ENCODE results near the gene EVA1B.

EVA1B gene, protein sequence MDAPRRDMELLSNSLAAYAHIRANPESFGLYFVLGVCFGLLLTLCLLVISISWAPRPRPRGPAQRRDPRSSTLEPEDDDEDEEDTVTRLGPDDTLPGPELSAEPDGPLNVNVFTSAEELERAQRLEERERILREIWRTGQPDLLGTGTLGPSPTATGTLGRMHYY

DNA sequence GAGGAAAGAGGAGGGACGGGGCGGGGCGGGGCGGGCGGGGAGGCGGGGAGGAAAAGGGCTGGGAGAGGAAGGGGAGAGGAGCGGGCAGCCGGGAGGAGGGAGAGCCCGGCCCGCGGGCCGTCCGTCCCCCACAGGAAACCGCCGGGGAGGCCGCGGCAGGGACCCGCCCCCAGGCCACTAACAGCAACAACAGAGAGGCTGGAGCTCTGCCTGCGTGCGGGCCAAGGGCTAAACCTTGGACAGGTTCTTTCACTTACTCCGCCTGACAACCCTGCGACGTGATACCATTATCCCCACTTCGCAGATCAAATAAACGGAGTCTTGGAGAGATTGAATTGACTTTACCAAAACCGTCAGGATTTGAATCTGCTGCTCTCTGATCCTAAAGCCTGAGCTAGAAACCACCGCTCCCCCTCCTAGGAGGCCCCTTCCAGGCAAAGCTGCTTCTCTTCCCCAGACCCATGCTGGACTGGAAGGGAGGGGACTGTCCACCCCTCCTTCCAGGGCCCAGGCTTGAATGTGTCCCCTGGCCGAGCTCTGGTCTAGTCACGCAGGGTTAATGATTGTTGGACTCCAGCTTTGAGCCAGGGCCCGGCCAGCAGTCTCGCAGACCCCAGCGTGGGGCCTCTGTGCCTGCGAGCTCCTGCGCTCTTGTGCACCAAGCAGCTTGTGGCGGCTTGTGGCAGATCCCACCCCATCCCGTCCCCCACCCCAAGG lies at the start of gene EVA1B:
EVA1B (minus strand) TSS at position 10 of the 717 bp plus-strand sequence. CDS start 608 bp downstream, outside the sequence.
- DNase-seq: peak; percentile 32

GRCh38 chr1:36372617-36373016 lies 49.2 kb upstream of the EVA1B start:
- DNase-seq: no peak

DNA sequence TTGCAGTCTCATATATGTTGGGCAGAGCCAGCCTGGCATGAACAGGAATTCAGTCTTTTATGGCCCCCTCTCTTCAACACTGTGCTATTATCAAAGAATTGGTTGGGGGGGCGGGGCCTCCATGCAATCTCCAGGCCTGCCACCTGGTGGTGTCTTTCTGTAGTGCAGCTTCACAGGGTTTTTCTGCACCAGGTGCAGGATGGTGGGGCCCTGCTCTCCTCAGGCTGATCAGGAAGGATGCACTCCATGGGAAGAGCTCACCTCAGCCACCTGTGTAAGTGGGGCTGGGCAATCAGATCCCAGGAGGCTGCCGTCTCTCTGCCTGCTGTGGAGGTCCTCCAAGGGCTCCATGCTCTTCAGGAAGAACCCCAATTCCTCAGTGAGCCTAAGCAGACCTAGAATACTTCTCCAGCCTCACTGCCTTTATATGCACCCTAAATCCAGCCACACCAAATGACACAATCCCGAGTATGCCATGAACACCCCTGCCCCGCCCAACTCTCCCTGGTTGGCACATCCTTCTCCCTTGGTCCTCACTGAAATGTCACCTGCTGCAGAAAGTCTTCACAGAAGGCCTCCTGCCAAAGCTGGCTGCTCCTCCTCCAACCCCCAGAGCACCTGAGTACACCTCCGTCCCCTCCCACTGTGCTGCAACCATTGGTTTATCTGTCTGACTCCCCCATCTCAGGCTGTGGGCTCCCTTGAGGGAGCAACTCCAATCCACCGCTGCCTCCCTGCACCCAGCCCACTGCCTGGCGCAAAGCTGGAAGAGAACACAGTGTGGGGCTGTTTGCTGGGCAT lies 45.8 kb upstream of the EVA1B start:
- peak; percentile 70 for DNase-seq

DNA sequence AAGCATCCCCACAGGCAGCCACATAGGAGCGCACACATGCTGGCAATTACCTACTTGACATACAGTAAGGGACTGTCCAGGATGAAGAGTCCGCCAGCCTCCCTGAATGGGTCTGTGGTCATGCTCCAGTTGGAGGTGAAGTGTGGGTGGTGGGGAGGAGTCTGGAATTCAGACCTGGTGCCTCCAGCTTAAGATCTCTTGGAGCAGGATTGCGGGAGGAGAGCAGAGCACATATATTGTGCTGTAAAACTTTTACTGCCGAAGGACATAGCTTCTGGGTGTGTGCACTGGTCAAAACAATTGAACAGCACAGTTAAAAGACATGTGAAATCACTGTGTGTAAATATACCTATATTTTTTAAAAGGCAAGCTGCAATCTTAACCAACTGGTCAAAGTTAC lies 44.4 kb upstream of the EVA1B start:
- no peak for DNase-seq

GRCh38 chr1:36367066-36367465 lies 43.6 kb upstream of the EVA1B start:
- no peak for DNase-seq

DNA sequence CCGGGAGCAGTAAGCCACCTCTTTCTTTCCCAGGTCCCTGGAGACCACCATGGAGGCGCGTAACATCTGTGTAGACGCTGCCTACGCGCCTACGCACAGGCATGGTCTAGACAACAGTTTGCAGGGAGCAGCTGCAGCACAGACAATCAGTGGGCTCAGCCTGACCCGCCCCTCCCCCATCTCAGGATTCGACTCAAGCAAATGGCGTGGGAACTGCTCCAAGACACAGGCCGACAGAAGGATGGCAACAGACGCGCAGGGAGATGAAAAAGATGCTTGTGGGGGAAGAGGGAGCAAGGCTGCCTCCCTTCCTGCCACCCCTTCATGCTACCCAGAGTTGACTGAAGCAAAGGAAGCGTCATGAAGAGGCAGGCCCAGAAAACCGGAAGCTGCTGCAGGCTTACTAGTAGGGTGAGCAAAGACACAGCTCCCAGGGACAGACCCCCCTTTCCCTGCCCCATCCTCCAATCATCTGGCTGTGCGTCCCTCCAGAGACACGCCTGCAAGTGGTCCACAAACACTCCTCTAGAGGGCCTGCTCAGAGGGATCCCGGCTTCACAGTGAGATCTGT lies 42.7 kb upstream of the EVA1B start:
- peak; percentile 69 for DNase-seq

- DNase-seq: no peak
Observed at GRCh38 chr1:36365381-36365780, 41.9 kb upstream of the EVA1B start.

DNA sequence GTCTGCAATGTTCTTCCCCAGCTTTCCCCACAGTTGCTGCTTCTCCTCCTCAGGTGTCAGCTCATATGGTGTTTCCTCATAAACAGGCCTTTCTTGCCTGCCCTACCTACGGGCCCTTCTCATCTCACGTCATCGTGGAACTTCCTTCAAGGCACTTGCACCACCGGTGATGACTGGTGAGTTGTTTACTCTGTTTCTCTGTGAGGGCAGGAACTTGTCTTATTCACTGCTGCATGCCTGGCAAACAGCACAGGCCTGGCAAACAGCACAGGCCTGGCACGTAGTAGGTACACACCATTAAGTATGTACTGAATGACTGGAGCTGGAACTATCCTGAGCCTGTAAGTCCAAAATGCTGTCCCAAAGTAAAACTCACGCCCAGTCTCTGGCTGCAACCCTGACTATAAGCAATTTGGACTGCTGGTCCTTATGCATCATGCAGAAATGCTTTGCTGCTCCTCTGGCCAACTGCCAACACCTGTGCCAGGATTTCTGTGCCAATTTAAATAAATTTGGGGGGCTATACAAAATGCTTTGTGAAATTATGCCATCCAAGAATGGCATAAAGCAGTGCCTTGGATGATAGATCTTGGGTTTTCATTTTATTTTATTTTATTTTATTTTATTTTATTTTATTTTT lies 36.6 kb upstream of the EVA1B start:
- peak; percentile 60 for DNase-seq

- no peak for DNase-seq
Observed at GRCh38 chr1:36359383-36359782, 35.9 kb upstream of the EVA1B start.

DNA sequence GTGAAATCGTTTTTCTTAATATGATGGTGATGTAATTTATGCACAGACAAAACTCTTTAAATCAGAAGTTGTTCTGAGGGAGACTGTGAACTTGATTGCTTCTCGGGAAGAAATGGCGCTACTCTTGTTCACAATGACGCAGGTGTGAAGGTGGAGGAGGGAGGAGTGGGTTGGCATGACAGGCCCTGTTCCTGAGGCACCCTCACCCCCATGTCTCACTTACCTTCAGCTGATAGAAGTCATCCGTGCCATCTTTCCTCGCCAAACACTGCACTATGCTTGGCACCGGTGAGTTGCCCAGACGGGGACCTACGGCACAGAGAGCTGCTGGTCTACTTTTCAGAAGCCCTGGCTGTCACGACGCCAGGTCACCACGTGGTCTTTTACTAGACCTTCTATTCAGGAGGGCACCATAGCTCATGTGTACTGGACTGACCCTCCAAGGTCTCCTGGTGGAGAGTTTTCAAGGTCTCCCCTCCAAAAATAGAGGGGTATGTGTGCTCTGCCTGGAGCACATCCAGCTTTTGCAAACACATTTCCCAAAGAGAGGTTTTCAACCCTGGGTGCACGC lies 35.2 kb upstream of the EVA1B start:
- DNase-seq: no peak

- DNase-seq: no peak
Observed at GRCh38 chr1:36355811-36356210, 32.4 kb upstream of the EVA1B start.

GRCh38 chr1:36354486-36354885 lies 31.0 kb upstream of the EVA1B start:
- DNase-seq: no peak

DNA sequence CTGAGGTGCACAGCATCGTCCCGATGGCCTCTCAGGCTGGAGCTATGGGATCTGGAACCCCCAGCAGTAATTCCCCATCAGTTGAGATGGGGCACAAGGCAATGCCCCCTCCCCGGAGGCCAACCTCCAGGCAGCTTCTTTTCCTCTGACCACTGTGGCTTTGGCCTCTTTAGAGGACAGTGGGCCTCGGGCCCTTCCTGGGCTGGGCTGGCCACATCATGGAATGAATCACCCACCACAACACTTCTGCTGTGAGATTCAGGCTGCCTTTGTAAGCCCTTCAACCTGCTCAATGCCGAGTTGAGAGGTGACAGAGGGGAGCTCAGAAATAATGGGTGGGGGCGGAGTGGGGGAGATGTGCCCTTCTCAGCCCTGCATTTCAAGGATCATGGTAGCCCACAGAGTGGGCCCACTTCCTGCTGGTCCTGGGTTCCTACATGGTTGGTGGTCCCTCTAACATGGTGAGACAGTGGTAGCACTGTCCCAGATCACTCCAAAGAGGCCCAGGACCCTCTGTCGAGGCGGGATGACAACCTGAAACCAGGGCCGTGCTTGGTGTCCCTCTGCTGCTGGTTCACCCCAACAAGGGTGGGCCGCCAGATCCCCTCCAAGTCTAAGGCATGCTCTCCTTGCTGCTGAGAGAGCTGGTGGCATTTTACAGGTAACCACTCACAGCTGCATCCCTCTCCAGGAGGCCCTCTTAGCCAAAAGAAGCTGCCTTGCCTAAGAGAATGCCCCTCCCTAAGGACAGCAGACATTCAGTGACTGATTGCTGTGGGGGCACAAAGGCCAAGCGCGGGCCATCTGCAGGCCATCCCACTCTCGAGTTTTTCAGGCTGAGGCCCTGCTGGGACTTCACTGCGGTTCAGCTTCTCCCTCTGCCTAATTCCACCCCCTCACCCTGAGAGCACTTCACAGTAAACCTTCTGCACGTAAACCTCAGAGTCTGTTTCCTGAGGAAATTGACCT lies 29.7 kb upstream of the EVA1B start:
- no peak for DNase-seq

DNA sequence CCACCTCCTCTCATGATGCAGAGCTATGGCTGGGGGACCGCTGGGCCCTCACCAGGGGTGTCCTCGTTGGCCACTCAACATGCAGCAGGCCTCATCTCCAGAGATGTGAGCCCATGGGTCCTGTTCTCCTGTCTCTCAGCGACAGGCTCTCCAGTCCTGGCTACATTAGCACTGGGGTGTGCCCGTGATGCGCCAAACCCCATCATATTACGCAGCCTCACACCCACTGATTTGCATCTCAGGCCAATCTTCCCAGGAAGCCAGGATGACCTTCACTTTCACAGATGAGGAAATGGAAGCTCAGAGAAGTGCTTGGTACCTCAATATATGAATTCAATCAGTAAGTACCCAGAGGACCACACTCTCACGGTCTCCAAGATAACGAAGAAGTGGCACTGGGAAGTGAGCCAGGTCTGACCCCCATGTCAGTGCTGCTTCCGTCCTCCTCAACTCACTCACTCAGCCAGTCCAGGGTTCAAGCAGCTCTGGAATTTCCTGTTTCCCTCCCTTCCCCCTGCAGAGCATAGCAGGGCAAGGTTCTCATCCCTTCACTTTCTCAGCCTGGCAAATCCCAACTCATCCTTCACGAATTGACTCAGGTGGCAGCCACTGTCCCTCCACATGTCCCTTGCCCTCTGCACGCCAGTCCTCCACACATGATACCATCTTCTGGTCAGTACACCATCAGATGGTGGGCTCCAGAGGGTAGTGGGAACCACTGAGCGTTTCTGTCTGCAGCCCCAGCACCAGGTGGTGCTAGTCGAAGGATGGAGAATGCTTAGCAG lies 28.9 kb upstream of the EVA1B start:
- no peak for DNase-seq

DNA sequence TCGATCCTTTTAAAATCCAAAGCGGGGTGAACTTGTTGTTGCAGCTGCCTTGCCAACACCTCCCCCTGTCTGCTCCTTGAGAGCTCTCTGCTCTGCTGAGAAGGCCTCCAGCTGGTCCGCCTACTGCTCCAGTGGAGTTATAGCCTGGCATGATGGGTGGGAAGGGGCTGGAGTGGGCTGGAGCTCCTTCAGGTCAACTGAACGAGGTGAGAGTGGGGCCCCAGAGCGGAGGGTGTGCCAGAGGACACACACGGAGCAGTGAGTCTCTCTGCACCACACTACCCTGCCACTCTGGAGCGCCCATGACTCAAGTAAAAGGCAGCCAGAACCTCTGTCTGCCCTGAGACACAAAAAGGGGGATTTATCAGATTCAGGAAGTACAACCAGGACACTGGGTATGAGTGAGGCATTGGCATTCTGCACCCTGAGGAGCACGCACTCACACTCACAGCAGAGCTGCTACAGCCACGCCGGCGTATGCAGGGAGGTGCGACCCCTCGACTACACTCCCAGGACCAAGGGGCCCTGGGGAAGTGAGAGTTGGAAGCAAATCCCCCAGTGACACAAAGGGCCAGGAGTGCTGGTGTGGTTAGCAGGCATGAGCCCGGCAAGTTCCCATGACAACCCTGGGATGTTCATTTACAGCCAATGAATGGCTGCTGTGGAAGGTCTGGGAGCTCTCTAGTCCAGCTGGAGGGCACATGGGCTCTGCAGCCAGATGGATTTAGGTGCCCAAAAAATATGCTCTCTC lies 28.0 kb upstream of the EVA1B start:
- no peak for DNase-seq

- peak; percentile 46 for DNase-seq
Observed at GRCh38 chr1:36350659-36351226, 27.3 kb upstream of the EVA1B start.

DNA sequence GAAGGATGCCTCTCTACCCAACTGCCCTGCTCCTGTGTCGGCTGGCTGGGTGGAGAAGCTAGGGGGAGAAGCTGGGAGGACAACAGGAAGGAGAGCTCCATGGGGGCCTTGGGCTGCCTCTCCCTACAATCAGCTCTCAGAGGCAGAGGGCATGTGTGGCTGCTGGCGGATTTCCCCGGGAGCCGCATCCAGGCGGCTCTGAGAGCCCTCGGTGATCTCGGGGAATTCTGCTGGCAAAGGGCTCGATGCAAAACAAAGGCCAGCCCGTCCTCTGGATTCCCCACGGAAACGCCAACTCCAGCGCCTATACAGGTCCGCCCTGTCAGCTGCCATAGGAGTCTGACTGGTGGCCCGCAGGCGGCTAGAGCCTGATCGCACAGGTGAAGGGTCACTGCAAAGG lies 26.4 kb upstream of the EVA1B start:
- no peak for DNase-seq

GRCh38 chr1:36349241-36349671 lies 25.8 kb upstream of the EVA1B start:
- DNase-seq: peak; percentile 17

DNA sequence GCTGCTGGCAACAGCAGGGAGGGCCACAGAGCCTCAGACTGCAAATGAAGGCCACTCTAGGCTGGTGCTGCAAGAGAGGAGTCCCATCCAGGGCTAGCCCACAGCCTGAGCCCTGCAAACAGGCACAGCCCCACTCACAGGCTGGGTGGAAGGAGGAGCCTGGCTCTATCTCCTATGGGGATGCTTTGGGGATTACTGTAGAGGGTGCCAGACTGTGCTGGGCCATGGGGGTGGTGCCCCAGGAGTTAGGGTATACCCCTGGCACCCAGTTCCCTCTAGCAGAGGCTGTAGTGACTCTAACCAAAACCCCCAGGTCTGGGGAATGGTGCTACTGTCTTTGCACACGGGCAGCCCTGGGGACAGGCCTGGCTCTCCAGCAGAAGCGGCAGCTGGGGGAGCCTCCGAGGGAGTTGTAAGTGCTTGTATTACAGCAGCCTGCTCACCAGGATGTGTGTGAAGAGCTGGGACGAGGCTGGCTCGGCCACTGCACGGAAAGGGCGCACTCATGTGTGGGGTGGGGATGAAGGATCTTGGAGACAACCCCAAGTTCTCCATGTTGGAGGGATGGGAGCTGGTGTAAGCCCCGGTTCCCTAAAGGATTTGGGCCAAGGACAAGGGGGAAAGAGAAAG lies 23.4 kb upstream of the EVA1B start:
- DNase-seq: no peak

All from CD4-positive, alpha-beta T cell treated with Interferon gamma for 1 hour (primary cell).